WTC11 (cell line): ENCODE results near the gene FAM237A. TPM values are rescaled to one million over a fixed set of nuclear protein-coding genes. Genes with fewer than 3 reads are reported as not detected.
A peak's percentile ranks its signal among the peaks of the same experiment; 100 is the strongest.

Experiments used
- ELF4 ChIP-seq: sonication (generic); formaldehyde crosslinking; IDR thresholded peaks from 2 replicates; pipeline ENCODE4 v1.8.1; 2022; ENCODE audit warnings: low read depth, mild to moderate bottlenecking, moderate library complexity, missing genetic modification reagents
- EMX1 ChIP-seq: fragments of 250-450 bp; sonication (Bioruptor Pico); IDR thresholded peaks from 2 replicates; pipeline ENCODE4 v1.8.0; 2021; ENCODE audit warnings: mild to moderate bottlenecking
- GRHL2 ChIP-seq: fragments of 250-450 bp; sonication (Bioruptor Pico); IDR thresholded peaks from 2 replicates; pipeline ENCODE4 v1.8.0; 2022; ENCODE audit warnings: mild to moderate bottlenecking, moderate library complexity; ENCODE audit not compliant: insufficient replicate concordance, severe bottlenecking
- JAZF1 ChIP-seq: fragments of 250-450 bp; sonication (Bioruptor Pico); IDR thresholded peaks from 2 replicates; pipeline ENCODE4 v1.9.0; 2021; ENCODE audit warnings: moderate library complexity, mild to moderate bottlenecking, inconsistent platforms
- NR2C2 ChIP-seq: sonication (generic); formaldehyde crosslinking; IDR thresholded peaks from 2 replicates; pipeline ENCODE4 v1.8.0; 2022; ENCODE audit warnings: mild to moderate bottlenecking, missing genetic modification reagents
- PRRX2 ChIP-seq: fragments of 250-450 bp; sonication (Bioruptor Pico); IDR thresholded peaks from 2 replicates; pipeline ENCODE4 v1.8.0; 2021; ENCODE audit warnings: mild to moderate bottlenecking
- RELA ChIP-seq: sonication (generic); formaldehyde crosslinking; IDR thresholded peaks from 2 replicates; pipeline ENCODE4 v1.8.1; 2022; ENCODE audit warnings: missing genetic modification reagents, mild to moderate bottlenecking, borderline replicate concordance
- SMAD3 ChIP-seq: sonication (generic); formaldehyde crosslinking; IDR thresholded peaks from 2 replicates; pipeline ENCODE4 v1.8.0; 2022; ENCODE audit warnings: missing genetic modification reagents, mild to moderate bottlenecking, borderline replicate concordance
- TCF7 ChIP-seq: sonication (generic); formaldehyde crosslinking; IDR thresholded peaks from 2 replicates; pipeline ENCODE4 v1.8.0; 2022; ENCODE audit warnings: mild to moderate bottlenecking, low read depth, missing genetic modification reagents, moderate library complexity
- ZNF138 ChIP-seq: sonication (generic); formaldehyde crosslinking; conservative IDR thresholded peaks from 2 replicates; pipeline ENCODE4 v1.8.1; 2022; ENCODE audit warnings: mild to moderate bottlenecking, moderate library complexity, missing genetic modification reagents
- ZNF219 ChIP-seq: sonication (generic); formaldehyde crosslinking; IDR thresholded peaks from 2 replicates; pipeline ENCODE4 v1.8.0; 2023; ENCODE audit warnings: missing genetic modification reagents, mild to moderate bottlenecking, borderline replicate concordance
- ZNF232 ChIP-seq: sonication (generic); formaldehyde crosslinking; IDR thresholded peaks from 2 replicates; pipeline ENCODE4 v1.8.0; 2022; ENCODE audit warnings: mild to moderate bottlenecking, missing genetic modification reagents
- ZNF263 ChIP-seq: sonication (generic); formaldehyde crosslinking; IDR thresholded peaks from 2 replicates; pipeline ENCODE4 v1.8.1; 2022; ENCODE audit warnings: low read depth, mild to moderate bottlenecking, moderate library complexity, missing genetic modification reagents
- ZNF396 ChIP-seq: fragments of 250-450 bp; sonication (Bioruptor Pico); IDR thresholded peaks from 2 replicates; pipeline ENCODE4 v1.8.0; 2021; ENCODE audit warnings: mild to moderate bottlenecking, moderate library complexity, borderline replicate concordance
- ZNF416 ChIP-seq: fragments of 250-450 bp; sonication (Bioruptor Pico); IDR thresholded peaks from 2 replicates; pipeline ENCODE4 v1.9.0; 2021; ENCODE audit warnings: mild to moderate bottlenecking, inconsistent platforms
- ZNF423 ChIP-seq: fragments of 250-450 bp; sonication (Bioruptor Pico); IDR thresholded peaks from 2 replicates; pipeline ENCODE4 v2.1.2; 2022; ENCODE audit warnings: mild to moderate bottlenecking, moderate library complexity
- total RNA-seq: library from RNA; stranded (reverse); gene quantifications from 3 replicates; pipeline ENCODE4 v1.2.3, GENCODE V29; 2021
- TF ChIP-seq, protein P1 (sequence below): sonication (generic); formaldehyde crosslinking; IDR thresholded peaks from 2 replicates; pipeline ENCODE4 v1.8.1; 2022; ENCODE audit warnings: mild to moderate bottlenecking, missing genetic modification reagents, moderate library complexity, borderline replicate concordance
- TF ChIP-seq, protein P2 (sequence below): sonication (generic); formaldehyde crosslinking; IDR thresholded peaks from 2 replicates; pipeline ENCODE4 v1.8.1; 2023; ENCODE audit warnings: mild to moderate bottlenecking, missing genetic modification reagents, moderate library complexity
- TF ChIP-seq, protein P3 (sequence below): fragments of 250-450 bp; sonication (Bioruptor Pico); IDR thresholded peaks from 2 replicates; pipeline ENCODE4 v1.9.0; 2021; ENCODE audit warnings: mild to moderate bottlenecking
- TF ChIP-seq, protein P4 (sequence below): sonication (generic); formaldehyde crosslinking; IDR thresholded peaks from 2 replicates; pipeline ENCODE4 v1.8.0; 2022; ENCODE audit warnings: mild to moderate bottlenecking, missing genetic modification reagents
- TF ChIP-seq, protein P5 (sequence below): sonication (generic); formaldehyde crosslinking; IDR thresholded peaks from 2 replicates; pipeline ENCODE4 v1.8.1; 2023; ENCODE audit warnings: mild to moderate bottlenecking, missing genetic modification reagents, moderate library complexity
- TF ChIP-seq, protein P6 (sequence below): sonication (generic); formaldehyde crosslinking; IDR thresholded peaks from 2 replicates; pipeline ENCODE4 v1.8.0; 2022; ENCODE audit warnings: mild to moderate bottlenecking, missing genetic modification reagents
- TF ChIP-seq, protein P7 (sequence below): fragments of 250-450 bp; sonication (Bioruptor Pico); IDR thresholded peaks from 2 replicates; pipeline ENCODE4 v1.9.0; 2021; ENCODE audit warnings: mild to moderate bottlenecking, borderline replicate concordance
- TF ChIP-seq, protein P8 (sequence below): fragments of 250-450 bp; sonication (Bioruptor Pico); IDR thresholded peaks from 2 replicates; pipeline ENCODE4 v1.8.0; 2021; ENCODE audit warnings: mild to moderate bottlenecking

Gene FAM237A
- total RNA-seq, 1 experiment from 2014 or later = not detected

DNA sequence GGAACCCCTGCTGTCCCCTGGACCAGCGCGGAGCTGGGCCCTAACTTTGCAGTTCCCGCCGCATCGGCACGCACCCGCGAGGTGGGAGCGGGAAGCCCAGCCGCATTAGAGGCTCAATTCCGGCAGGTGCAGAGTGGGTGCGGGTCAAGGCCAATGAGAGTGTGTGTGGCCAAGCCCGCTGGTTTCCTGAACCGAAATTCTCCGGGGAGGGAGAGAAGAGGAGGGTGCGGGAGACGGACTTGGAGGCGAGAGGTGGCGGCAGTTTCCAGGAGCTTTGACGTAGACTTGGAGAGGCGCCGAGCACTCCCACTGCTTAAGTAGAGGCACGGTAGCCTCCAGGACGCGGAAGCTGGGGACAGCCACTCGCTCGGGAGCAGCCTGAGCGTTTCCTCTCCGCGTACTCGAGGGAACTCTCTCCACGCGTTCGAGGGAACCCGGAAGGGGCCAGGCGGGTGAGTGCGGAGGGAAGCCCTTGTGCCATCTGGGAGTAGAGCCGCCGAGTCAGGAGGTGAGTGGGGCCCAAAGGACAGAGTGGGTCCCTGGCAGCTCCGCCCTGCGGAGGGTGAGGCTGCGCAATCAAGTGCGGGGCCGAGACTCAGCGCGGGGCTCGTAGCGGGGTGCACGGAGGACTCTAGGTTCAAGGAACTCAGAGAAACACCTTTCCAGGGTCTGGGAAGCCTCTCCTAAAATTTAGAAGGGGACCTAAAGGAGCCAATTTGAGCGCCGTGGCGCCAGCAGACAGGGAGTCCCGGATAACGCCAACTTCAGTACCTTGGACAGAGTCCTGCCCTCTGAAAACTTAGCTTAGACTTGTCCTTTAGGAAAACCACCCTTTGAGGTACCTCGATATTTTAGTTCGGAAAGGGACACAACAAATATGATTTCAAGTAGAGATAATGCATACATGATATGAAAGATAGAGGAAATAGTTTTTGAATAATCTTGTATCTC, at the start of gene FAM237A (continued):
- TF ChIP-seq EMX1 (CRISPR knock-in tag) (no peak), ZNF396 (CRISPR knock-in tag) (no peak), RELA (CRISPR knock-in tag) (peak; percentile 88; the same call in 1 of the 2 replicates), ZNF232 (CRISPR knock-in tag) (peak; percentile 38), SMAD3 (CRISPR knock-in tag) (no peak), ZNF219 (CRISPR knock-in tag) (no peak), GRHL2 (CRISPR knock-in tag) (no peak), ELF4 (CRISPR knock-in tag) (no peak), PRRX2 (CRISPR knock-in tag) (no peak), TCF7 (no peak), ZNF416 (no peak), ZNF138 (CRISPR knock-in tag) (no peak), ZNF263 (CRISPR knock-in tag) (no peak), NR2C2 (no peak), ZNF423 (no peak), JAZF1 (CRISPR knock-in tag) (no peak)
- TF ChIP-seq, protein P1, sequence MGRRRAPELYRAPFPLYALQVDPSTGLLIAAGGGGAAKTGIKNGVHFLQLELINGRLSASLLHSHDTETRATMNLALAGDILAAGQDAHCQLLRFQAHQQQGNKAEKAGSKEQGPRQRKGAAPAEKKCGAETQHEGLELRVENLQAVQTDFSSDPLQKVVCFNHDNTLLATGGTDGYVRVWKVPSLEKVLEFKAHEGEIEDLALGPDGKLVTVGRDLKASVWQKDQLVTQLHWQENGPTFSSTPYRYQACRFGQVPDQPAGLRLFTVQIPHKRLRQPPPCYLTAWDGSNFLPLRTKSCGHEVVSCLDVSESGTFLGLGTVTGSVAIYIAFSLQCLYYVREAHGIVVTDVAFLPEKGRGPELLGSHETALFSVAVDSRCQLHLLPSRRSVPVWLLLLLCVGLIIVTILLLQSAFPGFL (CRISPR knock-in tag) = no peak
- TF ChIP-seq, protein P2, sequence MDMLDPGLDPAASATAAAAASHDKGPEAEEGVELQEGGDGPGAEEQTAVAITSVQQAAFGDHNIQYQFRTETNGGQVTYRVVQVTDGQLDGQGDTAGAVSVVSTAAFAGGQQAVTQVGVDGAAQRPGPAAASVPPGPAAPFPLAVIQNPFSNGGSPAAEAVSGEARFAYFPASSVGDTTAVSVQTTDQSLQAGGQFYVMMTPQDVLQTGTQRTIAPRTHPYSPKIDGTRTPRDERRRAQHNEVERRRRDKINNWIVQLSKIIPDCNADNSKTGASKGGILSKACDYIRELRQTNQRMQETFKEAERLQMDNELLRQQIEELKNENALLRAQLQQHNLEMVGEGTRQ (CRISPR knock-in tag) = no peak; the same call in 1 of the 2 replicates
- TF ChIP-seq, protein P3, sequence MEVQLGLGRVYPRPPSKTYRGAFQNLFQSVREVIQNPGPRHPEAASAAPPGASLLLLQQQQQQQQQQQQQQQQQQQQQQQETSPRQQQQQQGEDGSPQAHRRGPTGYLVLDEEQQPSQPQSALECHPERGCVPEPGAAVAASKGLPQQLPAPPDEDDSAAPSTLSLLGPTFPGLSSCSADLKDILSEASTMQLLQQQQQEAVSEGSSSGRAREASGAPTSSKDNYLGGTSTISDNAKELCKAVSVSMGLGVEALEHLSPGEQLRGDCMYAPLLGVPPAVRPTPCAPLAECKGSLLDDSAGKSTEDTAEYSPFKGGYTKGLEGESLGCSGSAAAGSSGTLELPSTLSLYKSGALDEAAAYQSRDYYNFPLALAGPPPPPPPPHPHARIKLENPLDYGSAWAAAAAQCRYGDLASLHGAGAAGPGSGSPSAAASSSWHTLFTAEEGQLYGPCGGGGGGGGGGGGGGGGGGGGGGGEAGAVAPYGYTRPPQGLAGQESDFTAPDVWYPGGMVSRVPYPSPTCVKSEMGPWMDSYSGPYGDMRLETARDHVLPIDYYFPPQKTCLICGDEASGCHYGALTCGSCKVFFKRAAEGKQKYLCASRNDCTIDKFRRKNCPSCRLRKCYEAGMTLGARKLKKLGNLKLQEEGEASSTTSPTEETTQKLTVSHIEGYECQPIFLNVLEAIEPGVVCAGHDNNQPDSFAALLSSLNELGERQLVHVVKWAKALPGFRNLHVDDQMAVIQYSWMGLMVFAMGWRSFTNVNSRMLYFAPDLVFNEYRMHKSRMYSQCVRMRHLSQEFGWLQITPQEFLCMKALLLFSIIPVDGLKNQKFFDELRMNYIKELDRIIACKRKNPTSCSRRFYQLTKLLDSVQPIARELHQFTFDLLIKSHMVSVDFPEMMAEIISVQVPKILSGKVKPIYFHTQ (CRISPR knock-in tag) = no peak
- TF ChIP-seq, protein P4, sequence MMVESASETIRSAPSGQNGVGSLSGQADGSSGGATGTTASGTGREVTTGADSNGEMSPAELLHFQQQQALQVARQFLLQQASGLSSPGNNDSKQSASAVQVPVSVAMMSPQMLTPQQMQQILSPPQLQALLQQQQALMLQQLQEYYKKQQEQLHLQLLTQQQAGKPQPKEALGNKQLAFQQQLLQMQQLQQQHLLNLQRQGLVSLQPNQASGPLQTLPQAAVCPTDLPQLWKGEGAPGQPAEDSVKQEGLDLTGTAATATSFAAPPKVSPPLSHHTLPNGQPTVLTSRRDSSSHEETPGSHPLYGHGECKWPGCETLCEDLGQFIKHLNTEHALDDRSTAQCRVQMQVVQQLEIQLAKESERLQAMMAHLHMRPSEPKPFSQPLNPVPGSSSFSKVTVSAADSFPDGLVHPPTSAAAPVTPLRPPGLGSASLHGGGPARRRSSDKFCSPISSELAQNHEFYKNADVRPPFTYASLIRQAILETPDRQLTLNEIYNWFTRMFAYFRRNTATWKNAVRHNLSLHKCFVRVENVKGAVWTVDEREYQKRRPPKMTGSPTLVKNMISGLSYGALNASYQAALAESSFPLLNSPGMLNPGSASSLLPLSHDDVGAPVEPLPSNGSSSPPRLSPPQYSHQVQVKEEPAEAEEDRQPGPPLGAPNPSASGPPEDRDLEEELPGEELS (CRISPR knock-in tag) = peak; percentile 22; the same call in 1 of the 2 replicates
- TF ChIP-seq, protein P5, sequence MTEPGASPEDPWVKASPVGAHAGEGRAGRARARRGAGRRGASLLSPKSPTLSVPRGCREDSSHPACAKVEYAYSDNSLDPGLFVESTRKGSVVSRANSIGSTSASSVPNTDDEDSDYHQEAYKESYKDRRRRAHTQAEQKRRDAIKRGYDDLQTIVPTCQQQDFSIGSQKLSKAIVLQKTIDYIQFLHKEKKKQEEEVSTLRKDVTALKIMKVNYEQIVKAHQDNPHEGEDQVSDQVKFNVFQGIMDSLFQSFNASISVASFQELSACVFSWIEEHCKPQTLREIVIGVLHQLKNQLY (CRISPR knock-in tag) = no peak
- TF ChIP-seq, protein P6, sequence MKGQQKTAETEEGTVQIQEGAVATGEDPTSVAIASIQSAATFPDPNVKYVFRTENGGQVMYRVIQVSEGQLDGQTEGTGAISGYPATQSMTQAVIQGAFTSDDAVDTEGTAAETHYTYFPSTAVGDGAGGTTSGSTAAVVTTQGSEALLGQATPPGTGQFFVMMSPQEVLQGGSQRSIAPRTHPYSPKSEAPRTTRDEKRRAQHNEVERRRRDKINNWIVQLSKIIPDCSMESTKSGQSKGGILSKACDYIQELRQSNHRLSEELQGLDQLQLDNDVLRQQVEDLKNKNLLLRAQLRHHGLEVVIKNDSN (CRISPR knock-in tag) = peak; percentile 57; the same call in 1 of the 2 replicates
- TF ChIP-seq, protein P7, sequence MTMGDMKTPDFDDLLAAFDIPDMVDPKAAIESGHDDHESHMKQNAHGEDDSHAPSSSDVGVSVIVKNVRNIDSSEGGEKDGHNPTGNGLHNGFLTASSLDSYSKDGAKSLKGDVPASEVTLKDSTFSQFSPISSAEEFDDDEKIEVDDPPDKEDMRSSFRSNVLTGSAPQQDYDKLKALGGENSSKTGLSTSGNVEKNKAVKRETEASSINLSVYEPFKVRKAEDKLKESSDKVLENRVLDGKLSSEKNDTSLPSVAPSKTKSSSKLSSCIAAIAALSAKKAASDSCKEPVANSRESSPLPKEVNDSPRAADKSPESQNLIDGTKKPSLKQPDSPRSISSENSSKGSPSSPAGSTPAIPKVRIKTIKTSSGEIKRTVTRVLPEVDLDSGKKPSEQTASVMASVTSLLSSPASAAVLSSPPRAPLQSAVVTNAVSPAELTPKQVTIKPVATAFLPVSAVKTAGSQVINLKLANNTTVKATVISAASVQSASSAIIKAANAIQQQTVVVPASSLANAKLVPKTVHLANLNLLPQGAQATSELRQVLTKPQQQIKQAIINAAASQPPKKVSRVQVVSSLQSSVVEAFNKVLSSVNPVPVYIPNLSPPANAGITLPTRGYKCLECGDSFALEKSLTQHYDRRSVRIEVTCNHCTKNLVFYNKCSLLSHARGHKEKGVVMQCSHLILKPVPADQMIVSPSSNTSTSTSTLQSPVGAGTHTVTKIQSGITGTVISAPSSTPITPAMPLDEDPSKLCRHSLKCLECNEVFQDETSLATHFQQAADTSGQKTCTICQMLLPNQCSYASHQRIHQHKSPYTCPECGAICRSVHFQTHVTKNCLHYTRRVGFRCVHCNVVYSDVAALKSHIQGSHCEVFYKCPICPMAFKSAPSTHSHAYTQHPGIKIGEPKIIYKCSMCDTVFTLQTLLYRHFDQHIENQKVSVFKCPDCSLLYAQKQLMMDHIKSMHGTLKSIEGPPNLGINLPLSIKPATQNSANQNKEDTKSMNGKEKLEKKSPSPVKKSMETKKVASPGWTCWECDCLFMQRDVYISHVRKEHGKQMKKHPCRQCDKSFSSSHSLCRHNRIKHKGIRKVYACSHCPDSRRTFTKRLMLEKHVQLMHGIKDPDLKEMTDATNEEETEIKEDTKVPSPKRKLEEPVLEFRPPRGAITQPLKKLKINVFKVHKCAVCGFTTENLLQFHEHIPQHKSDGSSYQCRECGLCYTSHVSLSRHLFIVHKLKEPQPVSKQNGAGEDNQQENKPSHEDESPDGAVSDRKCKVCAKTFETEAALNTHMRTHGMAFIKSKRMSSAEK (CRISPR knock-in tag) = no peak
- TF ChIP-seq, protein P8, sequence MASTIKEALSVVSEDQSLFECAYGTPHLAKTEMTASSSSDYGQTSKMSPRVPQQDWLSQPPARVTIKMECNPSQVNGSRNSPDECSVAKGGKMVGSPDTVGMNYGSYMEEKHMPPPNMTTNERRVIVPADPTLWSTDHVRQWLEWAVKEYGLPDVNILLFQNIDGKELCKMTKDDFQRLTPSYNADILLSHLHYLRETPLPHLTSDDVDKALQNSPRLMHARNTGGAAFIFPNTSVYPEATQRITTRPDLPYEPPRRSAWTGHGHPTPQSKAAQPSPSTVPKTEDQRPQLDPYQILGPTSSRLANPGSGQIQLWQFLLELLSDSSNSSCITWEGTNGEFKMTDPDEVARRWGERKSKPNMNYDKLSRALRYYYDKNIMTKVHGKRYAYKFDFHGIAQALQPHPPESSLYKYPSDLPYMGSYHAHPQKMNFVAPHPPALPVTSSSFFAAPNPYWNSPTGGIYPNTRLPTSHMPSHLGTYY (CRISPR knock-in tag) = no peak
